GM21423 (cell line): Measurements from ENCODE around the gene ST7.

Experiments
- ATAC-seq: cut with Tn5 transposase; IDR thresholded peaks from one replicate; pipeline ENCODE4 v1.9.1; 2021; ENCODE audit warnings: mild to moderate bottlenecking, moderate library complexity; ENCODE audit not compliant: unreplicated experiment

ST7 gene

DNA sequence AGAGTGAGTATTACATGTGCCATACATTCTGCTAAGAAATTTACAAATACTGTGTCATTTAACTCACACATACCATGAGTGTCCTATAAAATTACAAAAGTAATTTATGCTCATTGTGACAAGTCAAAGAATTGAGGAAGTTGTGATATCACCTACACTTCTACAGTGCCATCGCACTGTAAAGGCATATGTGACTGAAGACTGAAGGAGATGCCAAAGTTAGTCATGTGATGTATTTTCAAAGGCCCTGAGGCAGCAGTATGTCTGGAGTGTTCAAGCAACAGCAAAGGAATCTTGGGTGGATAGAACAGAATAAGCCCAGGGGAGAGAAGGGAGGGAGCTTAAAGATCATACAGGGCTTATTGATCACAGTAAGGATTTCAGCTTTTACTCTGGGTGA is 192.8 kb downstream of the ST7 start:
- ATAC-seq: no peak

DNA sequence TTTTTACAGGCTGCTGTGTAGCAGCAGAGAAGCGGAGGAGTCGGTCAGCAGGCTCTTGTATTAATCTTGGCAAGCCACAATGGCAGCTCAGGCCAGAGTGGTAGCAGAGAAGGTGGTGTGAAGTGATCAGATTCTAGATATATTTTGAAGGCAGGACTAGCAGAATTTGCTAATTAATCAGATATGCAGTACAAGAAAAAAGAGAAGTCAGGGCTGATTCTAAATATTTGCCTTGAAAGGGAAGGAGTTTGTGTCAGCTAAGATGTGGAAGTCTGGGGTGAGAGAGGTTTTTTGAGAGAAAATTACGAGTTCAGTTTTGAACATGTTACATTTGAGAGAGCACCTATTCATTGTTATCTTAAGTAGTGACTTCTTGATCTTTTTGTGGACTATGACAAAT is 193.2 kb downstream of the ST7 start:
- no peak for ATAC-seq

DNA sequence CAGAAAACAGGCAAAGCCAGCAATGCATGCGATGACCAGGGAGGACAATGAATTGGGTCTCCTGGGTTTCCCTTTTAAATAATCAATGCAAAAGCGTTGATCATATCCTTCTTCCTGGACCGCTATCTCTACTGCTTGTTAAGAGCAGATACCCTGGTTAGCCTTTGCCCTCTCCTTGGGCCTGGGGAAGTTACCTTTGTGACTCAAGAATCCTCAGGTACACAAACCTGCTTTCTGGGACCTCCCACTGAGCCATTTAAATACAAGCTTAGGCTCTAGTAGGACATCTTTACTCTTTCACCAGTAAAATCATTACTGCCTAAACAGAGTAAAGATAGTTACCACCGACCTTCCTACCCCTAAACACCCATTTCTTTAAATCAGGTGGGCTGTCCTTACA is 195.7 kb downstream of the ST7 start:
- ATAC-seq: no peak

DNA sequence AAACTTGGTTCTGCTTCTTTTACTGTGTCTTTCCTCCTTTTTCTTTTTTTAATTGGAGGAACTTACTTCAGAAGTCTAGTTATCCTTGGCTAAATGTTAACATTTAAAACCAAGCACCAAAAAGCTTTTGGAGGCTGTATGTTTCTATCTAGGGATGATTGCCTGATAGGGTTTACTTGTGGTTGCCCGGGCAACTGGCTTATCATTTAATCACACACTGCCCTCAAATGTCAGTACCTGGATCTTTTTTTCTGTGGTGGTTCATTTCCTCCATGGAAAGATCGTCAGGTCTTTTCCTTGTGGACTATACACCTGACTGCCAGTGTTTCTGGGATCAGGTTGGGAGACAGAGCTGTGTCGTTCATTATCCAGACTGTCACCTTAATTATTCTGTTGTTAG is 196.4 kb downstream of the ST7 start:
- ATAC-seq: no peak

DNA sequence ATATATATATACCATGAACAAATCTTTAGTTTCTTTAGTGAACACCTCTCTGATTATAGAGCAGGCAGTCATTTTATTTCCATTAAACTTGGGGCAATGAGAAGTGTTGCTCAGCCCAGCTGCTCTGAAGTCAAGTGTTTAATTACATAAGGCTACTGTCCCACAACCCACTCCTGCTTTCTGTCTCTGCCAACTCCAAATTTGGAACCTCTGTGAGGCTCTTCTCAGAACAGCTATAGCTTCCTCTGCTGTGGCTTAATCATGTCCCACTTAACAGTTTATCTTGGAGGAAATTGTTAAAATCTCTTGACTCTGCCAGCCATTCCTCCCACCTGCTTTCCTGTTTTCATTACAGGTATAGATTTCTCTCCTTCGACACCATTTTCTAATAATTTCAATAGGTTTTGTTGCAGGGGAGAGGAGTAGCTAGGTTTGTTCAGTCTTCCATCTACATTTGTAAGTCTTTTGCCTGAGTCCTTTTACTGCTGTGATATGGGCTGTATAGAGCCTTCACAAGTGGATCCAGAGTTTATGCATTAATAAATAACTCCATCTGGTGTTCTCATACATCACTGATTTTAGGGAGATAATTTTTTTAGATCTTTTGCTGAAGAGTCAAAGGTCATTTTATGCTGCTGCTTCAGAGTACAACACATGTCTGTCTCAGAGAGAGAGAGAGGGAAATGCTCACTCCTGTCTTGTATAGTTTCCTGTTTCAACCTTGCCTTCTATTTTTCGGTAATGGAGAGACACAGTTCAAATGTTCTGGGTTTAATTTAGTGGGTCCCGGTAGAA is 199.1 kb downstream of the ST7 start:
- ATAC-seq: no peak

DNA sequence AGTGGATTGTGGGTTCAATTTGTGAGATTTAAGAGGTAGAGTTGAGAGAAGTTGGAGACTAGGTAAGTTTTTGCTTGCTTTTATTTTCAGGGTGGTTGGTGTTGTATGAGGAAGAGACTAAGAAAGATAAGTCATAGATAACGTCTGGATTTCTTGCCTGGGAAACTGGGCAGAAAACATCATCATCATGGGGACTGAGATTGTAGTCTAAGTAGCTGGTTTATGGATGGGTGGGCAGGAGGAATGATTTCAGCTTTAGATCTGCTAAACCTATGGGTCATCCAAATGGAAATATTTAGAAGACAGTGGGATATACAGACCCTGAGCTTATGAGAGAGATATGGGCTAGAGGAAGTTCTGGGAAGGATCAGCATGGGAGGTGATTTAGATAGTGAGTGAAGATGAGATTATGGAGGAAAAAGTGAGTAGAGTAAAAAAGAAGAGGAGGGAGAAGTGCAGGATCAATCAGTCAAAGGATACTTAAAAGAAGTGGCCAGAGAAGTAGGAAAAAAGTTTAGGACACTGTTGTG is 199.8 kb downstream of the ST7 start:
- no peak for ATAC-seq

DNA sequence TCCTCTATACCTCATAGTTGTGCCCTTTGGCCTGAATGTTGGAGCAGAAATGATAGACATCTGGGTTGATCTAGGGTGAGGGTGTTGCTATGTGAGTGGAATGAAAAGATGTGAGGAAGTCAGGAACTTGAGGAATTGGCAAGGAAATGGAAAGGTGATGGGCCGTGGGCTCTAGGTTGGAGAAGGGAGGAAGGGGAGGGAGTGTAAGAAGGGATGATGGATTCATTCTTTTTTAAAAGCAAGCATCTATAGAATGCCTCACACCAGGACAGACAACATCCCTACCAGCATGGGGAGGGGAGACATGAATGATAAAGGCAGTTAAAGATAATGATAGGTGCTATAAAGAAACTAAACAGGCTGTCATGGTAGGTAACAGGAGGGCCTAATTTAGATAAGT is 201.4 kb downstream of the ST7 start:
- ATAC-seq: no peak

DNA sequence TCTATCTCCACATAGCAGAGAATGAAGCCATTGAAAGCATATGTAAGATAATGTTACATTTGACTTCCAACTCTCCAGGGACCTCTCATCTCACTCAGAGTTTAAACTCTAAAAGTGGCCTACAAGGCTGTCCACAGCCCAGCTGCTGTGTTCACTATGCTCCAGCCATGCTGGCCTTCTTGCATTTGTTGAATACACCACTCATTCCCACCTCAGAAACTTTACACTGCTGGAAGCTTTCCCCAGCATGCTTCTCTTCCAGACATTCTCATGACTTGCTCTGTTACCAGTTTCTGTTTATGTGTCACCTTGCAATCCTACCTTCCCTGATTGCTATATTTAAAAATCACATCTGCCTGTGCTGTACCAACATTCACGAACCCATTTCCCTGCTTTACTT is 202.4 kb downstream of the ST7 start:
- ATAC-seq: no peak

DNA sequence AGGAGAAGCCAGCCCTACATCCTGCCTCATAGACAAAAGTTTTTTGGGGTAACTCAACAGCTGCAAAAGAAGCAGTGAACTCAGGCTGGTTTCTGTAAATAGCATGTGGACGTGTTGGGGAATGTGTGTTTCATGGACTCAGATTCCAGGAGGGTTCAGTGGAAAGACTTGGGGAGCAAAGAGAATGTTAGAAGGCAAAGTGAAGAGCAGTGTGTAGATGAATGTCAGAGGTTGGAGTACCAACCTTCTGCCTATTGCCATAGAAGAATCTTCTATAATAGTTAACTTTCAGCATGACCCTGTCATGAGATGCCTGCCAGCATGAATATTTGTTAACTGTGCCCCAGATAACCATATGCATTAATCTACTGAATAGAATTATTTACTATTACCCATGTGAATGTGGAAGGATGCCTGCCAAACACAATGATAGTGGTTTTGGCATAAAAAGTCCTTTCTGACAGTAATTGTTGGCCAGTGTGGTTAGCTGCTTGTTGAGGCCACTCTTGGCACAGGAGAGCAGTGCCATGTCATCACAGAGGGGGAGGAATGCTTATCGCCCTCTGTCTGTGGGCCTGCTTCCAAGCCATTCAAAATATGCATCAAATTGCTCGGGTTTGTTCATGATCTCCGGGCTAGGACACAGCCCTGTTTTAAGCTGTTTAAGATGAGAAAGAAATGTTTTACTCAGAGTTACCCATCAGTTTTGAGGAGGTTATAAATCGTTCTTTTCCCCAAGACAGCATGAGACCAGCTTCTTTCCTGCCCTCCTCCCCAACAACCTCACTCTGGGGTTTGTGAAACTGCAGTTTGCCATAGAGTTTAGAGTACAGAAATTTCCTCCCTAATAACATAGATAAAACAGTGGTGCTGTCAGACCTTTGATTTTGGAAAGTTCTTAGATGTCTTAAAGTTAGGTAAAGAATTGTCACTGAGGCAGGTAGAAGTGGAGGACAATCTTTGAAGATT is 204.2 kb downstream of the ST7 start:
- ATAC-seq: no peak

DNA sequence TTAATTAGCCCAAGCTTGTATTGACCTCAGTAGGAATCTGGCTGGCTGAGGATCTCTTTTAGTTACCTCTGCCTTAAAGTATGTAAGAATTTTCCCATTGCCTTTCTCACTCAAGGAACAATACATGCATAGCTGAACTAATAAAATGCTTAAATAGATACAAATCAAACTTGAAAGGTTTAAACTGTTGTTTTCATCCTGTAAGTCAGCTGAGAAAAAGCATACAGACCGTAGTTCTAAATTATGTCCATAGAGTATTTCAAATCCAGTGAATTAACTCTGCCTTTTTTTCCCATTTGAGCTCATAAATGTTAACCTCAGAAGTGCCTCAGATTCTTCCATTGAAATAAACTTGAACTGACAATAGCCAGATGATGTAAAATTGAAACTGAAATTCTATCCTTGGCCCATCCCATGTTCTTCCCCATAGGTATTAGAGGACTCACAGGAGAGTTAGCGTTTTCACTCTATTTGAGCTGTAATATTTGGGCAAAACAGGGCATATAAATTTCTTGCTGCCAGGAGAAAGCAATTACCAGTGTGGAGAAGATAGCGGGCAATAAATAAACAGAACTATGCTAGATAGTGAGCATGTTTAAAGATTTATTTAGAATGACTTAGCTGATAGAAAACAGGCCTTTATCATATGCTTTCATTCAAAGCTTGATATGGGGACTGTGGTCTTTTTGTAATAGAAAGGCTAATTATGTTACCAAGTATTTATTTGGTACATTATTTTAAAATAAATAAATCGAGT is 205.8 kb downstream of the ST7 start:
- no peak for ATAC-seq

DNA sequence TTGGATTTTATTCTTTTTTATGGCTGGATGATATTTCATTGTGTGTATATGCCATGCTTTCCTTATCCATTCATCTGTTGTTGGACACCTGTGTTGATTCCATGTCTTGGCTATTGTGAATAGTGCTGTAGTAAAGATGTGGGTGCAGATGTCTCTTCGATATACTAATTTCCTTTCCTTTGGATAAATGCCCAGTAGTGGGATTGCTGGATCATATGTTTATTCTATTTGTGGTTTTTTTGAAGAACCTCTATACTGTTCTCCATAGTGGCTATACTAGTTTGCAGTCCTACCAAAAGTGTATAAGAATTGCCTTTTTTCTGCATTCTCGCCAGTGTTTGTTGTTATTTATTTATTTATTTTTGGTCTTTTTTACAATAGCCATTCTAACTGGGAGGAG is 209.8 kb downstream of the ST7 start:
- no peak for ATAC-seq

DNA sequence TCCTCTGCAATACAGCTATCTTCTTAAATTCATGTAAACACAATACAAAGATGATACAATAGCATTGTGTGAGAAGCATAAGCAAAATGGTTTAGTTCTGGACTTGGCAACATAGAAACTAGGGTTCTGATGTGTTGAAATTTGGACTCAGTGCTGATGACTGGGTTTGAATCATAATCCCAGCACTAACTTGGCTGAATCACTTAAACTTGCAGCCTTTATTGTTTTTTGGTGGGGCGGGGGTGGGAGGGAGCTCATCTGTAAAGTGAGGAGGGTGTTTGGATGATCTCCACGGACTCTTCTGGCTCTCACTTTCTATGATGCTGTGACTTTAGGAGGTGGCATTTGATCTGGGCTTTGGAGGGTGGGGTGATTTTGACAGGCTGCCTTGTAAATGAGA is 211.3 kb downstream of the ST7 start:
- ATAC-seq: no peak

DNA sequence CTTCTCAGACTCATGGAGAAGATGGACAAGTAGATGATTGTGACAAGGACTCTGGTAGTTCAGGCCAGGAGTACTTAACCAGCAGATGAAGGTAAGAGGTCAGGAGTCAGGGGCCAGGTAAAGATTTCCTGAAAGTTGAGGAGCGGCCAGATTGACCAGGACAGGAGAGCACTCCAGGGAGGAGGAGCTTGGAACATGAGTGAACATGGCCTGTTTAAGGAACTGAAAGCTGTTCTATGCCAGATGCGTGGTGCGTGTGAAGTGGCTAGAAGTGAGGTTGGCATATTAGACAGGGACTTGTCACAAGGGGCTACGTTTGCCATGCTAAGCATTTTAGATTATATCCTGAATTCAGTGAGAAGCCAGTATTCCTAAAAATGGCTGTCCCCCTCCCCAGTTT is 212.4 kb downstream of the ST7 start:
- ATAC-seq: no peak

DNA sequence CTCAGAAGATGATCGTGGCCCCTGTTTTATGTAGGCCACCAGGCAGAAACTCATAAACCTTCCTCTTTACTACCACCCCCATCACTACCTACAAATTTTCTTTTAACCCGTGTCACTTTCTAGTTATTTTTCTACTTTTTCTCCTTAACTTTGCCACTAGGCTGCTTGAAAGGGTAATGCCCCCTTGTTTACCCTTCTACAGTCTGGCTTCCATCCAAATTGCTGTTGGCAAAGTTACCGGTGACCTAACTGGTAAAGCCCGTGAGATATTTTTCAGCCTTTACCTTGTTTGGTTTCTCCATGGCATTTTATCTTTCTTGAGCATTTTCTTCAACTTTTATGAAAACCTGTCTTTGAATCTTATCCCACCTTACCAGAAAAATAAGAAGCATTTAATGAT is 216.6 kb downstream of the ST7 start:
- no peak for ATAC-seq

DNA sequence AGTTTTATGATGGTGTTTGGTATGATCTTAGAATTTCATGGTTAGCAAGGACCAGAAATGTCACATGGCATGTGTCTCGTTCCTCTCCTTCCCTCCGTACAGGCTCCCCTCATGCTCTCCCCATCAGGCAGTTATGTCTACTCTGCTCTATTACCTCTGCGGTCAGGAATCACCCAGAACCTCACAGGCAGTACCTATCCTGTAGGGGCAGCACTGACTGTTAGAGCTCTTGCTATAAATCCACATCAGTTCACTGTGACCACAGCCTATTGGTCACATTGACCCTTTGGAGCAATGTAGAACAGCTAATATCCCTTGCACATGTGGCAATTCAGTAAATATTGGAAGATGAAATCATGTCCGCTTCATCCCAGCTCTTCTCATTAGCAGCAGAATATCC is 217.8 kb downstream of the ST7 start:
- no peak for ATAC-seq

DNA sequence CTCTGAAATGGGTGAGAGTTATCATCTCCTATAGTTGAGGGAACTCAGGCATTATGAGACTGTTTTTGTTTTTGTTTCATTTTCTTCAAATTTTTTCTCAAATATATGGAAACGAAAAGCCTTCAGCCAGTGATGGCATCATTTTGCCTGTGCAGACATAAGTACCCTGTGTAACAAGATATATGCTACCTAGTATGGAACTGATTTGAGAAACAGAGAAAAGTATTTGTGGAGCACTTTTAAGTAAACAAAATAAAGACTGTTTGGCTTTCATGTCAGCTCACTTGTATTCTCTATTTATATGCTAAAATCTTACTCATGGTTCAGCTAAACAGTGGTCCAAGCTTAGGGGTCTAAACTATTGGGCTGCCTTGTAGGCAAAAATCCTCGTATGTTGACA is 219.0 kb downstream of the ST7 start:
- ATAC-seq: no peak

DNA sequence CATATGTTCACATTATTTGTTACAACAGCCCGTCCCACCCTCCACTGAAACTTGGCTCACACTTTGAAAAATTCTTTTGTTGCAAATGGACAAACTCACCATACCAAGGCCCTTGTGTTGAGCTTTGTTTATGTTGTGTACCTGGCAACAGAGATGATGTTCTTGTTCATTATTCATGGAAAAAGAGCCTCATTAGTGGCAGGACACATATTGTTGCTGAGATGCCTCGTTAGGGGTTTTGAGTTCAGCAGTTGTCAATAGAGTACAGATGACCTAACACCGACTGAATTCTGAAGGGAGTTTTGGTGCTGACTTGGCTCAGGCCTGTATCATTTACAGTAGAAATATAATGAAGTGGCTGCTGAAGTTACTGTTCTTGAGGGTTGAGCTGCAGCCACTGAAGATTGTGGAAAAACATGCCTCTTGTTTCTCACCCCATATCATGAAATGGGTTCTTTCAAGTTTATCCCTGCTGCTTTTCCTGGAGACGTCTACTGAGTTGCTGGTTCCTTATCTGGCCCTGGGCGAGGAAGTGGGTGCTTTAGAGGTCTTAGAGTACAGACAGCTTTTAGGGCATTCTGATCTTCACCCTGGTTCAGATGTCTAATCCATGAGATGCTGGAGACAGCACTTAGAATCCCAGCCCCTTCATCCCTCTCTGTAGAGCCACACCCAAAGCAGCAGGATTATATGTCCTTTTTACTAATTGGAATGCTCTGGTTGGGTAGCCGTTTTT is 219.9 kb downstream of the ST7 start:
- no peak for ATAC-seq

DNA sequence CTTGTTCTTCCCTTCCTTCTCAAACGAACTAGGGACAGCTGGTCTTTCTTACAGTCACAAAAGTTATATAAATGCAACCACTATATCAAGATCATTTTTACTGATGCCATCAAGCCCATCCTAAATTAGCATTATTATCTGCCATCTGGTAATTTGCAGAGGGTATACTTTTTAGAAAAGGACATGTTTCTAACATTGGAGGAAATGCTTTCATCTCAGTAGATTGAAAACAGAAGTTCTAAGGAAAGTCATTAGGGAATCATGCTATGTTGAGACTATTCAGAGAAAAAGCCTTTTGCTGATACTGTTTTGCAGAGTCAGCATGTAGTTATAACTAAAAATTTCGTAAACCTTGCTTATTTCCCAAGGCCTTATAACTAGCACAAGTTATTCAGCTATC is 222.9 kb downstream of the ST7 start:
- no peak for ATAC-seq

DNA sequence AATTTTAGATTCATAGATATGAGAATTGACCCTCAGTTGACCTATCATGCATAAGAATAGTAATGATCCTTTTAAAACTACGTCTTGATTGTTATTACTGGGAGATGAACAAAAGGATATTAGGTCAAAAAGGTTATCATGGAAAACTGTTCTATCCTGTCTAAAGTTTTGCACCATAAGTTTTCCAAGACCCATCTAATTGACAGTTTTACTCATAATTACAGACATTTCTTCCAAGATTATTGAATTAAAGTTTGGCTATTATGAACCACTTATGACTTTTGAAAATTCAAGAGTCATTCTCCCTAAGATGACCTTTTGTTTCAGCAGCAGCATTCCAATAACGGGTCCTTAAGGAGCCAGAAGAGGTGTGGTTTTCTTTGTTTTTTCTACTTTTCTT is 225.3 kb downstream of the ST7 start:
- ATAC-seq: no peak

DNA sequence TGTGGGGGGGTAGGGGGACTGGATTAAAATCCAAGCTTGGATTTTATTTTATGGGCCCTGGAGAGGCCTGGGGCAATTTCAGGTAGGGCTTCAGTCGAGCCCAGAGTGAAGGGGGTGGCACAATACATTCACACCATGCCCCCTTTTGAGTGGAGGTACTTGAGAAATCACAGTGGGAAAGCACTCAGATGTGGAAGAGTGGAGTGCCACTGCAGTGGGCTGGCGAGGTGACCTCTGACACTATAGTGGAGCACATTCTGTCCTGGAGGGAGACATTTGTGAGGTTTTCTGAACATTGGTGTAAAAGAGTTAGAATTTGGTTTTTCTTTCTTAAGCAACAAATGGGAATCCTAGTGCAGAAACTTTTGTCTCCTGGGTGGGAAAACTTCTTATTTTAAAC is 226.4 kb downstream of the ST7 start:
- no peak for ATAC-seq

DNA sequence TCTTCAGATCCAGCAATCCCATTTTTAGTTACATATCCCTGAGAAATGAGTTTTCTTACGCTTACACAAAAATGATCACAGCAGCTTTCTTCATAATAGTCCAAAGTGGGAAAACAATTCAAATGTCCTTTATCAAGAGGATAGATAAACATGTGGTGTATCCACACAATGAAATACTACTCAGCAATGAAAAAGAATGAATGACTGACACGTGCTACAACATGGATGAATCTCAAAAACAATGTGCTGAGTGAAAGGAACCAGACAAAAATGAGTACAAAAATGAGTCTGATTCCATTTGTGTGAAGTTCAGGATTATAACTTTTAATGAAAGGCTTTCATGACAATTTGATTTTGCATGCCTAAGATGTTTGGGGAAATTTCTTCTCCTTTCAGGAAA is 230.4 kb downstream of the ST7 start:
- no peak for ATAC-seq
